Activated CD8-positive, alpha-beta memory T cell treated with anti-CD3 and anti-CD28 coated beads for 36 hours (primary cell): ENCODE results near the gene SLIT1. TPM values are rescaled to one million over a fixed set of nuclear protein-coding genes. Genes with fewer than 3 reads are reported as not detected.

ENCODE experiments used
- CTCF ChIA-PET: fragments of 350-600 bp; sonication (Branson Sonifier 250); formaldehyde crosslinking; loops from one replicate; lab custom pipeline; 2021; ENCODE audit warnings: antibody characterized with exemption; lab: Charles Lee
- POLR2A ChIA-PET: fragments of 350-600 bp; sonication (Branson Sonifier 250); formaldehyde crosslinking; loops from one replicate; lab custom pipeline; 2021; ENCODE audit warnings: antibody characterized with exemption; lab: Charles Lee
- total RNA-seq, 2 experiments: library from RNA; stranded (reverse); gene quantifications; one replicate each; pipeline ENCODE4 v1.2.3, GENCODE V29; 2021

SLIT1 gene
- total RNA-seq, 2 experiments from 2014 or later, result 0.17 to 0.19 TPM

DNA sequence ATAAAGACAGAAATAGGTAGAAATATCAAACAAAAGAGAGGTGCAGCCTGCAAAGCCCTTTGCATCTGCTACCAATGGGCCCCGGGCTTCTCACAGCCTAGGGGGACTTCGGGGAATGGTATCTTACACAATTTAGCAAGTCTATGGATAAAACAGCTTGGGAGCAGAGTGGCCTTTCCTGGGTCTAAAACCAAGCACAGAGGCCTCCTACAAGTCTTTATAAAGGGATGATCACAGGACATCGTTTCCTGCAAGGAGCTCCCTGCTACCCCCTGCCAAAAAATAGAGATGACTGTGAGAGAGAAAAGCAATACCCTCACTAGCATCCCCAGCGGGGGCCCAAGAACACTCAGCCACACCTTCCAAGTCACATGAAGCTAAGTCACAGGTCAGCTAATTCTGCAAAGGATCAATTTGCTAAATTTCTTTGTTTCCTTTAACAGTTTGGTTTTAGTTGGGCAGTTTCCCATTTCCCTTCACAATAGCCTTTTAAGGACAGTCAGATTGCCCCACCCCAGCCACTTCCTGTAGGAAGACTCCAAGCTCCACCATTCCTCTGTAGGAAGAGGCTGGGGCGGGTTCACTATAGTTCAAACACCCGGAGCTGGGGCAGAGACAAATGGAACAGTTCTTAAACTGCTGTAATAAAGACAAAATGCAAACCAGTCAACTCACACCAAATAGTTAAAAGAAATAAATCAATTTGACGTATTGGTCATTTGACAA lies 105.5 kb downstream of the SLIT1 start:
- POLR2A ChIA-PET, result interaction anchor here (0.5 kb wide), 1 partner anchor 323 kb away, joined by 4 read pairs; no protein-coding TSS in a partner anchor

DNA sequence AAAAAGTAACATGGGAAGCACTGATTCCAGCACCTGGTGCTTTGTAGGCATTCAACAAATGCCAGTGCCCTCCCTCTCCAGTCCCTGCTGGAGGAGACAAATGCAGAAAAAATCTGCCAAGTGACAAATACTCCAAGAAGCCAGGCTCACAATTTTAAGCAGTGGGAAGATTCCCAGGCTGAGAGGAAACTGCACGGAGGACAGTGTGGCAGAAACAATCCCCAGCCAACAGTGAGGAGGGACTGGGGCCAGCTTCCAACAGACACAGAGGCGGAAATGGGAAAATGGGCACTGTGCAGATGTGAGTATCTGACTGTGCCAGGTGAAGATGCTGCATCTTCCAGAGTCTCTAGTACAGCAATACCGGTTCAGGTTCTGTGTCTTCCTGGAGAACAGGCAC lies 106.3 kb downstream of the SLIT1 start:
- POLR2A ChIA-PET, result no interaction called here
- CTCF ChIA-PET, result interaction anchor here (8.4 kb wide), 1 partner anchor 129 kb away, joined by 124 read pairs; no protein-coding TSS in a partner anchor

More for the DNA sequence above, 105.5 kb downstream of the SLIT1 start:
- CTCF ChIA-PET, result interaction anchor here (2.9 kb wide), 1 partner anchor 43 kb away, joined by 7 read pairs; no protein-coding TSS in a partner anchor

DNA sequence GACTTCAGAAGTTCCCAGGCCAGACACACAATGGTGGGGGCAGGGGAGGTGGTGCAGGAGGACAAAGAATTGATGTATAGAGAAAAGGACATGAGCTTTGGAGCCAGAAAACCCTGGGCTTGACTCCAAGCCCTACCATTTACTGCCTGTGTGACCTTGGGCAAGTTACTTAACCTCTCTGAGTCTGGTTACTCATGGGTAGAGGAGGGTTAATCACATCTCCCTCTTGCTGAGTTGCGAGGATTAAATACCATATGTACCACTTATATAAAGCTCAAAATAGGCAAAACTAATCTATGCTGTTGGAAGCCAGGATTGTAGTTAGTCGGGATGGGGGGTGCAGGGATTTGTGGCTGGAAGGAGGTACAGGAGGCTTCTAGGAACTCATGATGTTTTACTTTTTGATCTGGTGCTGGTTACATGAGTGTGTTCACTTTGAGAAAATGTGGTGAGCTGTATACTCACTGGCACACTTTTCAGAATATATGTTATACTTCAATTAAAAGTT lies 106.8 kb downstream of the SLIT1 start:
- POLR2A ChIA-PET, result no interaction called here
- CTCF ChIA-PET, result interaction anchor here (8.4 kb wide), 1 partner anchor 129 kb away, joined by 124 read pairs; no protein-coding TSS in a partner anchor

DNA sequence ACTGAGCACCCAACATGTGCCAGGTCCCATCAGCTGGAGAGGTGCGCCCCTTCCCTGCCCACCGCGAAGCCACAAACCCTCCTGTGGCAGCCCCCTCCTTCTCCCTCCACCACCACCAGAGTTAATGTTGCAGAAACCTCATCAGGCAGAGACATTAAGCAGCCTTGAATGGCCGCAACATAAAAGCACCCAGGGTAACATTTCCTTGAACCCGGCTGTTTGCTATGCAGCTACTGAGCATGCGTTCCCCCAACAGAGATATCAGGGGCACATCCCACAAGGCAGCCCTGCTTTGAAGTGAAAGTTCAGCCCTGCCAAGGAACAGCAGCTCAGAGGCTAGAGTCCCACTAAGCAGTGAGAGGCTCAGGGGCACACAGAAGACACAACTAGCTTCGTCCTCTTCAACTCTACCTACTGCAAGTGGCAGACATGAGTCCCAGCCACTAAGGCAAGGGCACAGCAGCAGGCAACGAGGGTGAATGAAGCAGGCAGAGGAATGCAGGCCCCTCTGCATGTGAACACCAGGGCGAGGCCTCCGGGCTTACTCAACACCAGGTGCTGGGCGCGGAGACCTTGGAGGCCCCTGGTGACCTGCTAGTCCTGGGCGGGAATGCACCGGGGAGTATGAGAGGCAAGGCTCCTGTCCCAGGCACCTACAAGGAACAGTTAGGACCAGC lies 107.4 kb downstream of the SLIT1 start:
- ChIA-PET POLR2A (no interaction called here), CTCF (interaction anchor here (1.7 to 8.4 kb wide), 2 partner anchors 119 to 130 kb away, joined by 5 to 124 read pairs; no protein-coding TSS in a partner anchor)

DNA sequence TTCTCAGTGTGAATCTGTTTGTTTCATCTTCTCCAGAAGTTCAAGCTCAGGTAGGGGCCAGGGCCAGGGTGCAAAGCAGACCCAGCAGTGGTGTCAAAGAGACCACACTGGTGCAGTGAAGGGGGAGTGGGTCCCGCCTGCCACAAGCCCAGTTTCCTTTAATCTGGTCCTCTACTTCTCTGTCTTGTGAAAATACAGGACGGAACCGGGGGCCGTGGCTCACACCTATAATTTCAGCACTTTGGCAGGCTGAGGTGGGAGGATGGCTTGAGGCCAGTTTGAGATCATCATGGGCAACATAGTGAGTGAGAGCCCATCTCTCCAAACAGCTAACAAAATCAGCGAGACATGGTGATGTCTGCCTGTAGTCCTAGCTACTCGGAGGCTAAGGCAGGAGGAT lies 109.0 kb downstream of the SLIT1 start:
- CTCF ChIA-PET, result interaction anchor here (1.2 to 8.4 kb wide), 4 partner anchors 39 to 132 kb away, joined by 3 to 124 read pairs (median 4); no protein-coding TSS in a partner anchor
- POLR2A ChIA-PET, result no interaction called here

DNA sequence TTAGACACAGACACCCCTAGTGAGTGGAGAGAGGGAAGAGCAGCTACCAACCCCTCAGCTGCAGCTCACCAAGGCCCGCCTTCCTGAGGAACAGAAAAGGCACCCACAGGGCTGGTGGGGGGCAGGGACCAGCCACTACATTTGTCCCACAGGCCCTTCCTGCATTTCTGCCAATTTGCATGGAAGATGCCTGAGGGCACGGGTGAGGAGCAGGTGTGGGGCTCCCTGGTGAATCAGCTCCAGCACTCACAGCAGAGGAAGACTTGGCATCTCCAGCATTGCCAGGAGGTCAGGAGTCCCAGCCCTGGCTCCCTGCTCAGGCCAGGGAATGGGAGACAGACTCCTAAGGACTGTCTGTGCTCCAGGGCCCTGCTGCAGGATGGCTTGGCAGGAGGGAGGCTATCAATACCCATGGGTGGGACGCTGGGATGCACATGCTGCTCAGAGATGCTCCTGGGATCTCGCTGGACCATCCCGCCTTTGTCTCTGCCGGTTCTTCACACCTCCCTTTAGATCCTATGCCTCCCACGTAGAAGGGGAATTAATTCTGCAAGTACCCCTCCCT lies 109.7 kb downstream of the SLIT1 start:
- ChIA-PET CTCF (interaction anchor here (0.6 to 8.4 kb wide), 3 partner anchors 33 to 132 kb away, joined by 3 to 124 read pairs (median 8); no protein-coding TSS in a partner anchor), POLR2A (no interaction called here)

DNA sequence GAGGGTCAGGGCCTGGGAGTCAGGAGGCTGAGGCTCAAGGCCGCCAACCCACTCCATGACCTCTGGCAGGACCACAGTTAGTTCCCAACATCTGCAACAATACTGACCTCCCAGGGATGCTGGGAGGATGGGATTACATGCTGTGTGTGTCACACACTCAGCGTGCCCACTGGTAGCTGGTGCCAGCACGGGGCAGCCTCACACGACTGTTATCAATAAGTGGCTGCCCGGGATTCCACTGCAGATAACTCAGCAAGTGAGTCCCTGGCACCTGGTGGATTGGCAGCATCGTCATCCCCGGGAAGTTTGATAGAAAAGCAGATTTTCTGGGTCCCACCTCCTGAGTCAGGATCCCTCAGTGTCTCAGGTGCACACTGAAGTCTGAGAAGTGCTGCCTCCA lies 110.3 kb downstream of the SLIT1 start:
- CTCF ChIA-PET, result interaction anchor here (2.5 to 8.4 kb wide), 3 partner anchors 42 to 133 kb away, joined by 8 to 124 read pairs (median 40); no protein-coding TSS in a partner anchor
- POLR2A ChIA-PET, result no interaction called here

DNA sequence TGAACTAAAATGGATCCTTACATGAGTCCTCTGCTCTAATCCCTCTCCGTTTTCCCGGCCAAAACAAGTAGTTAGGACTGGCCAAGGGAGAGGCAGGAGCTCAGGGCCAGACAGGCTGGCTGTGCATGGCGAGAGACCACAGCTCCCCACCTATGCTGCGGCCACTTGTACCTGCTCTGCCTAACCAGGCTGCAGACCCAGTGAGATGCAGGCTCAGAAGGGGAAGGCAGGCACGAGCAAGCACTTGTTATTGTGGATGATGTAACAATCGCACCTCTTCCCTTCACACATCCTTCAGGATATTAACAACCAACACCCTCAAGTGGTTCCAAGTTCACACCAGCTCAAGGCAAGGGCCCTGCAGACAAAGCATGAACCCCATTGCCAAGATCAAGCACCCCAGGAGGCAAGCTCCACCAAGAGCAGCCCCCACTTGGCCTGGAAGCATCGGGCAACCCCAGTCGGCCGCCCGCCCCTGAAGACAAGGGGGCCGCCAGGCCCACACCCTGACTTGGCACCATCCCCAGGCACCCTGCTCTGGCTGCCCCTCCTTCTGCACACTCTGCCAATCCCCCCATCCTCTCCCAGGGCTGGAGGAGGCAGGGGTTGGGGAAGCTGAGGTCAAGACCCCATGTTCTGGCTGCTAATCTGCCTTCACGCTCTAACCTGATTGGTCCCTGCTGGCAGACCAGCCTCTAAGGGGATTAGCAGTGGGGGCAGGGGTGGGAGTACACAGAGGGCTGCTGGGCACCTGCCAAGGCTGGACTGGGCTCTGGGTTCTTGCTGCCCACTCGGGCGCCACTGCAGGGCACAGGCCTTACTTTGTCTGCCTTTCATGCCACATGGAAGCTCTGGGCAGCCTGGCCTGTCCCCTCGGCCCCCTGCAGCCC lies 111.3 kb downstream of the SLIT1 start:
- CTCF ChIA-PET, result interaction anchor here (1.9 to 8.4 kb wide), 5 partner anchors 43 to 144 kb away, joined by 8 to 124 read pairs (median 12); no protein-coding TSS in a partner anchor
- POLR2A ChIA-PET, result no interaction called here

DNA sequence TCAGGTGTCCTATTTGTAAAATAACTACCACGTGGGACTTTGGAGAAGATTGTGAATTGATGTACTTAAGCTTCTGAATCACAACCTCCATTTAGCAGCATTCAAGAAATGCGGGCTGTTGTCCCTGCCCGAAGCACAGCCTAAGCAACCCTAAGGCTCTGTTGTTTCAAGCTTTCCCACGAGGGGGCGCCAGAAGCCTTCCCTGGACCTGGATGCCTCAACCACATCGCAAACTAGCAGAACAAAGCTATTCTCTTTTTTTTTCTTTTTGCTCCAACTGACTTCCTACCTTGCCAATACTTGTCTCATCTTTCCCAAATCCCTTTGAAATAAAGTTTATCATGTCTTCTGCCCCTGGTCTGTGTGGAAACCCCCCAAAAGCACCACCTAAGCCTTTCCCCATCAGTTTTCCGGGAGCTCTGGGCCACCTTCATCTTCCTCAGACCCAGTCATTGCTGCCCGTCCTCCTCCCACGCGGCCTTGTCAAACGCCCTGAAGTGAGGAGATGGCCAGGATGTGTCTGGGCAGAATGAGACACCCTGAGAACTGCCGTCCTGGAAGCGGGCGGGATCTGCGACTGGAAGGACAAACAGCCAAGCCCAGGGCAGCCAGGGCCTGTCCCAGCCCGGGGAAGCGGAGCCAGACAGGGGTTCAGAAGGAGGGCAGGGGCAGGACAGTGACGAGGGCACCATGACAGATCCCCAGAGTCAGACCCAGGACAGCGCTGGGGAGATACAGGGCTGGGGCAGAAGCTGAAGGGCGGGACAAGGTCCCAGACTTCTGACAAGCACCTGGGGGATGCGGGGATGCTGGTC lies 112.7 kb downstream of the SLIT1 start:
- CTCF ChIA-PET, result interaction anchor here (0.6 to 8.4 kb wide), 34 partner anchors 9 to 1488 kb away, joined by 3 to 124 read pairs (median 4); no protein-coding TSS in a partner anchor
- POLR2A ChIA-PET, result no interaction called here

DNA sequence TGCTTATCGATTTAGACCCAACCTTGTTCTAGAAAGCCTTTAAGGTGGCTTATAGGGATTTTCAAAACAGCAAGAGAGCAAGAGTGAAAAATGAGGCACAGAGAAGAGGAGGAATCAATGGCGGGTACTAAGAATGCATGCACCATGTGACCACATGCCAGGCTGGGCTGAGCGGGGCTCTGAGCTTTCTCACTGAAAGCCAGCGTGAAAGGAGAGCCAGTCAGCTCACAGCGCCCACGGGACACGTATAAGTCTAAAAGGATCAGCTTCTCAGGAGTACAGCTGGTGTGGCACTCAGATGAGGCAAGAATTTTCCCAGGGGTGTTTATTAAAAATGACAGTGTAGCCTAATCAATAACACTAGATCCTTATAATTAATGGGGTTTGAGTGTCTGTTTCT lies 114.3 kb downstream of the SLIT1 start:
- POLR2A ChIA-PET, result no interaction called here
- CTCF ChIA-PET, result interaction anchor here (1.1 to 8.4 kb wide), 3 partner anchors 34 to 137 kb away, joined by 3 to 124 read pairs (median 40); no protein-coding TSS in a partner anchor

DNA sequence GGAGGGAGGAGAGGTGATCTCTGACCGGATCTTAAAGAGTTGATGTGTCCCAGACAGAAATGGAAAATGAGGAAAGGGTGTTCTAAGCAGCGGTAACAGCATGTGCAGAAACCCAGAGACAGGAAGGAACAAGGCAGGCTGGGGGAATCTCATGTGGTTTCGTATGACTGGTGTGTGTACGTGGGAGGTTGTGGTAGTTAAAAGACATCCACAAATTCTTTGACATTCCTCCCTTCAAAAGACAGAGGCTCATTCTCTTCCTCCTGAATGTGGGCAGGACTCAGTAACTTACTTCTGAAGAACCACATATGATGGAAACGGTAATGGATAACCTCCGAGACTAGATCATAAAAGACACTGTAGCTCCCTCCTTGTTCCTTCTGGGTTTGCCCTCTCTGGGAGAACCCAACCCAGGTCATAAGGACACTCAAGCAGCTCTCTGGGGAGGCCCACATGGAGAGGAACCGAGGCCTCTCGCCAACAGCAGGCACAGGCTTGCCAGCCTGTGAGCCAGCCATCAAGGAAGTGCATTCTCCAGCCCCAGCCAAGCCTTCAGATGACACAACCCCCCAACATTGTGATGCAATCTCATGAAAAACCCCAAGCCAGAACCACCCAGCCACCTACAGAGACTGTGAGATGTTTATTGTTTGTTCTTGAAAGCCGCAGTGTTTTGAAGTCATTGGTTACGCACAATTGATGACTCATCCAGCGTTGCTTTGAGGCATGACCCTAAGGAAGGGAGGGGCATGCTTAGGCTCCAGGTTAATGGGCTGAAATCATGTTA lies 116.0 kb downstream of the SLIT1 start:
- ChIA-PET POLR2A (no interaction called here), CTCF (interaction anchor here (1.4 kb wide), 1 partner anchor 32 kb away, joined by 5 read pairs; no protein-coding TSS in a partner anchor)

DNA sequence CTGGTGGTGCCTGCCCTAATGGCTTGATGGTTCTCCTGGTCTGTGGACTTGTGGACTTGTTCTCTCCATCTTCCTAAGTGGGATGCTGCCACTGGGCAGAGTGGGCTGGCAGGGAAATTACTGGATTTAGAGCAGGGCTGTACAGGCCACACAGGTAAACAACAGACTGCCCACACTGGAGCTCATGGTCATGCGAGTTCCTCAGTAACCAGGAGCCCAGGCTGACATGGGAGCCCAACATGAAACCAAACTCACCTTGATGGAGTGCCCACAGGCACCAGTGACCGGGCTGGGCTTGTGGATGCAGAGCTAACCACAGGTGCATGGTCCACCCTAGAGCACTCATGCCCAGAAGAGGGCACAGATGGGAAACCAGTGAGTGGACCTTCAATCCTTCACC lies 116.7 kb downstream of the SLIT1 start:
- CTCF ChIA-PET, result no interaction called here
- POLR2A ChIA-PET, result no interaction called here

DNA sequence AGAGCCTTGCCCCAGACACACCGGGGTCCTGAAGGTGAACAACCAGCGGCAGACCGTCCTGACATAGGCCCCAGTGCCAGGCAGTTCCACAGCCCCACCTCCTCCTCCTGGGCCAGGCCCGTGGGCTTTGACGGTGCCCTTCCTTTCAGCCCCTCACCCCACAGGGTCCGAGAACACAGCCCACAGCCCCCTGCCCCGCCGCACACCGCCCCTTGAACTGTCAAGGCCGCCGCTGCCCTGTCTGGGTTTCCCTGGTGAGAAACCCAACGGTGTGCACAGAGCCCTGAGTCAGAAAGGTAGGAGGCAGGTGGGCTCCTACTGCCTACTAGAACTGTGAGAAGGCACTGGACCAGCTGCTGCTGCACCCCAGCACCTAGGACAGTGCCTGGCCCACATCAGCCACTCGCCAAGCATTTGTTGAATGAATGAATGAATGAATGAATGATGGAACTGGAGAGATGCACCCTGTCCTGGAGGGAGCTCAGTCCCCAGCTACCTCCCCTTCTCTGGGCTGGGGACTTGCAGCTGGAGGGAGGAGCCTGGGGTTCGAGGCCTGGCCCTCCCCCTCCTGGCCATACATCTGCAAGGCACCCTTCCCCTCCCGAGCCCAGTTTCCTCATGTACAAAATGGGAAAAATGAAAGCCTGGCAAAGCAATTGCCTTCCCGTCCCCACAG lies 117.9 kb downstream of the SLIT1 start:
- ChIA-PET POLR2A (no interaction called here), CTCF (no interaction called here)

DNA sequence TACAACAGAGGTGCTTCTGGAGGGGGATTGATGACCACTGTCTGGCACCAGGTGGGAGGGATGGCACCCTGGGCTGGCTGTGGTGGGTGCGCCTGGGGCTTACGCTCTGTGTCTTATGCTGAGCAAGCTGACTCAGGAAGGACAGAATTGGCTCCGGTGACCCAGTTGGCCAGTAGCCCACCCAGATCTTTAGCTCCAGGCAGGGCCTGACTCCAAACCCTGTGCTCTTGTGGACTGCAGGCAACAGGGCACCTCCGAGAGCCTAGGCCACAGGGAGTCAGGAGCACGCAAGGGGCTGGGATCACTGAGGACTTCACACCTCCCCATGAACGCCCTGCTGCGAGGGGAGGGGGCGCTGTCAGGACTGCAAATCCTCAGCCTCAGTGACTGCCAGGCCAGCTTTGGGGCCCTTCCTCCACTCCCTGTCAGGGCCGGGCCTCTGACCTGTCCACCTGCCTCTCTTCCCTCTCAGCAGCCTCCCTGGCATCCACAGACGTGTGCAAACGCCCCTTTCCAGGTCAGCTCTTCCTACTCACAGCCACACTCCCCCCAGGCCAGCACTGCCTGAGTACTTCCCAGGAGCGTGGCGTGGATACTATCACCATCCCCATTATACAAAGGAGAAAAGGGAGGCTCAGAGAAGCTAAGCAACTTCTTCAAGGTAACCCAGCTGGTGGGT lies 118.7 kb downstream of the SLIT1 start:
- CTCF ChIA-PET, result no interaction called here
- POLR2A ChIA-PET, result no interaction called here

DNA sequence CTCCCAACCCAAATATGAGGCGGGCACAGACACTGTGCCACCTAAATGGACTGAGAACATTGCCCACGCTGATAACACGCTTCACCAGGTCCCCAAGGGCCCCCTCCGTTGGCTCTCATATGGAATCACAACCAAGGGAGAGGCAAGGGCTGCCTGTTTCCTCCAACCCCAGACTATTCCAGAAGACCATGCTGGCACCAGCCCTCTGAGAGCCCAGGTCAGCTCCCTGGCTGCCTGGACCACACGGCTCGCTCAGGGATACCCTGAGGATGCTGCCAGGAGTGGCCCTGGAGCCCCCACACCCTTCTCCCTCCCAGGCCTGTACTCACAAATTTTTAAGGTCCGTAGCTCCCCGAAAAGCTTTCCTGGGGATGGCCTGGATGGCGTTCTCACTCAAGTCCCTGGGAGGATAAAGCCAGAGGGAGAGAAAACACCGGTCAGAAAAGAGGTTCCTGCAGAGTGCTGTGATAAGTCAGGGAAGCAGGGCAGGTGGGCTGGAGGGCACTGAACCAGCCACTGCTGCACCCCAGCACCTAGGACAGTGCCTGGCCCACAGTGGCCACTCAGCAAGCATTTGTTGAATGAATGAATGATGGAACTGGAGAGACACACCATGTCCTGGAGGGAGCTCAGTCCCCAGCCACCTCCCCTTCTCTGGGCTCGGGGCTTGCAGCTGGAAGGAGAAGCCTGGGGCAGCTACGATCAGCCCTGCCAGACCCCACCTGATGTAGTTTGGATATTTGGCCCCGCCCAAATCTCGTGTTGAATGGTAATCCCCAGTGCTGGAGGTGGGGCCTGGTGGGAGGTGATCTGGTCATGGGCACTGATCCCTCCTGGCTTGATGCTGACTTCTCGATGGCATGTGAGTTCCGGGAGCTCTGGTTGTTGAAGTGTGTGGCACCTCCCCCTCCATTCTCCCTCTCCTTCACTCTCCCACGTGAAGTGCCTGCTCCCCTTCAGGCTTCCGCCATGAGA lies 119.8 kb downstream of the SLIT1 start:
- ChIA-PET POLR2A (no interaction called here), CTCF (no interaction called here)
